HG03575 (cell line): ENCODE results near the gene KLK8.

Experiments used
- ATAC-seq: cut with Tn5 transposase; IDR thresholded peaks from one replicate; pipeline ENCODE4 v1.9.1; 2021; ENCODE audit not compliant: unreplicated experiment, insufficient number of reproducible peaks, low FRiP score; ENCODE audit errors: extremely low read depth

The KLK8 gene

DNA sequence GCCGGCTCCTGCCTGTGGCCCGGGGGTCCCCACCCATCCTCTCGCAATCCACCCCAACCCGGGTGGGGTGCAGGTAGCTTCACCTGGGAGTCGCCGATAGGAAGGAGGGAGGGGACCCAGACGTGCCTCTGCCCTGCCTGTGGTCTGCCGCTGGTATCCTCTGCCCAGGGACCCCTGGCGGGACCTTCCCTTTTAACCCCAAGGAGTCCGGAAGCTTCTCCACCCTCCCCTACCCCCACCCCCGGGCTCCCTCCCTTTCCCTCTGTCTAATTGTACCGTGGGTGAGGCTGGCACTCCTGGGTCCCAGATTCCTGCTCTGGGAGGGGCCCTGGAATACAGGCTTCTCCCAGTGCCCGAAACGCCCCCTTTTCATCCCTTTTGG lies 18.1 kb upstream of the KLK8 start, which contains the start of gene KLK10:
KLK10 (minus strand) TSS at position 166 of the 382 bp plus-strand sequence. CDS start 579 bp downstream, outside the sequence.
- no peak for ATAC-seq

GRCh38 chr19:51018745-51019543 lies 17.5 kb upstream of the KLK8 start:
- no peak for ATAC-seq

GRCh38 chr19:51016798-51017683 lies 15.6 kb upstream of the KLK8 start:
- no peak for ATAC-seq

DNA sequence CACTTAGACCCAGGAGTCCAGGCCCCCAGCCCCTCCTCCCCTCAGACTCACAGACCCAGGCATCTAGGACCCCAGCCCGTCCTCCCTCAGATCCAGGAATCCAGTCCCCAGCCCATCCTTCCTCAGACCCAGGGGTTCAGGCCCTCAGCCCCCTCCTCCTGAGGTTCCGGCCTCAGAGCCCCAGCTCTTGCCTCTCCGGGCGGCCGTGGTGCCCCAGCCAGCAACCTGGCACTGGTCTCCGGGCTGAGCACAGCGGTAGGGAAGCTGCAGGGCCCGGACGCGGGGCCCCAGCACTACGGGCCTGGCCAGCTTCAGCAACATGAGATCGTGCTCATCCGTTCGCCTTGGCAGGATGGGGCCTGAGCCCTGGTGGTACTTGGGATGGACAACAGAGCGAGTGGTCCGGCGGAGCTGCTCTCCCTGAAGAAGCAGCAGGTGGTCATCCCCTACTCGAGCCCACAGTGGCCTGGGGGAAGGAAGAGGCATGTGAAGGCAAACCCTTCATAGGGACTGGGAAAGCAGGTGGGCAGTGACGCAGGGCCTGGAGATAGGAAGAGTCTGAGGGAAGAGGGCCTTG lies 14.4 kb upstream of the KLK8 start:
- no peak for ATAC-seq

- no peak for ATAC-seq
These were observed 12.8 kb upstream of the KLK8 start for GRCh38 chr19:51014242-51014641.

DNA sequence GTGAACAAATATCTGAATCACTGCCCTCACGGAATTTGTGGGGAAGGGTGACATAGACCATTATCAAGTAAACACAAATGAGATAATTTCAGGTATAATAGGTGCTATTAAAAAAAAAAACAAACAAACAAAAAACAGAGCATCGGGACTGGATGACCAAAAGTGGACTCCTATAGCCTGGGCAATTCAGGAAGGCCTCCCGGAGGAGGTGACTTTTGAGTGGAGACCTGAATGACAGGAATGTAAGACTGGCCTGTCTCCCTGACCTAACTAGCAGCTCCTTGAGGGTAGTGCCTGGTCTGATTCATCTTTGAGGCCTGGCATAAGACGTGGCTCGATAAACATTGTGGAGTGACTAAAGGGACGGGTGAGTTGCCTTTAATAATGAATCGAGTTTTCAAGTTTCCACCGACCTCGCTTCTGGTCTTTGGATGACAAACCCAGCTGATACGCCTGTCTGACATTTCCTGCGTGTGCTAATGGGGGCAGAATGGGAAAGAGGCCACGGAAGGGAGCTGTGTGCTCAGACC lies 11.3 kb upstream of the KLK8 start:
- ATAC-seq, result no peak

DNA sequence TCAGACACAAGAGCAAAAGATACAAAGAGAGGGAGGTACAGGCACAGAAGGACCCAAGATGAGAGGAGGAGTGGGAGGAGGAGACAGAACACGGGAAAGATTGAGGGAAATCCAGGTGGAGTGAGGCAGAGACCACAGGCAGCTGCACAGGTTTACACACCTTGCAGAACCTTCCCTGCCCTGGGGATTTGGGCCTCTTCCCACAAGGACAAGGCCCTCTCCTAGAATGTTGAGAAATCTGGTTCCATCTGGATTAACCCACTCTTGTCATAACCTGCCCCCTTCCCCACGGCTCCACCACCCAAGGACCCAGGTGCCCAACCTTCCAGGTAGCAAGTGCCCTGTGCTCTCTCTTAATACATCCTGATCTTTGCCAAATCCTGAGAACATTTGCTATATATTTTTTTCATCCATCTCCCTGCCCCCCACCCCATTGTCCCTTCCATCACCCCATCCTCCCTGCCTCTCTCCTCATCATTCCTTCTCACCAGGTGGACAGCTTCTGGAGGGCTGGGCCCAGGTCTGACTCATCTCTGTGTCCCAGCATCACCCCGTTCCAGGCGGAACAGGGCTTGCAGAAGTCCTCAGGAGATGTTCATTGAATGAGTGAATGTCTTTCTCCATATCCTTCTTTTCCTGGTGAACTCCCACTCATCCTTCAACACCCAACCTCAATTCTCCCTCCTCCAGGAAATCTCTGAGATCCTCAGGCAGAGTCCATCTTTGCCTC lies 8.8 kb upstream of the KLK8 start:
- ATAC-seq, result no peak

GRCh38 chr19:51009061-51009891 lies 7.9 kb upstream of the KLK8 start:
- no peak for ATAC-seq

- ATAC-seq, result no peak
These were observed 6.1 kb upstream of the KLK8 start for GRCh38 chr19:51007488-51007887.

GRCh38 chr19:51006406-51006805 lies 5.0 kb upstream of the KLK8 start:
- no peak for ATAC-seq

DNA sequence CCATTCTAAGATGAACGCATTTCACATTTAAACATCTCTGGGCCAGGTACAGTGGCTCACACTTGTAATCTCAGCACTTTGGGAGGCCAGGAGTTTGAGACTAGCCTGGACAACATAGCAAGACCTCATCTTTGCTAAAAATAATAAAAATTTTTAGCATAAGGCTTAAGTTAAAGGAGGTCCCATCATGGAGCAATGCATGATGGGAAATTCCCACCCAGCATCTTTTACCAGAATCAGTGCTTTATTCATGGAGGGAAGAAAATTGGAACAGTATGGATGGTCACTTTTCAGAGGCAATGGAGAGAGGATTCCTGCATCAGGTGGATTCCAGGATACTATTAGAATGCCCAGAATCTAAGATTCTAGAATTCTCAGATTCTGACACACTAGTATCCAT lies 3.8 kb upstream of the KLK8 start:
- ATAC-seq, result no peak

DNA sequence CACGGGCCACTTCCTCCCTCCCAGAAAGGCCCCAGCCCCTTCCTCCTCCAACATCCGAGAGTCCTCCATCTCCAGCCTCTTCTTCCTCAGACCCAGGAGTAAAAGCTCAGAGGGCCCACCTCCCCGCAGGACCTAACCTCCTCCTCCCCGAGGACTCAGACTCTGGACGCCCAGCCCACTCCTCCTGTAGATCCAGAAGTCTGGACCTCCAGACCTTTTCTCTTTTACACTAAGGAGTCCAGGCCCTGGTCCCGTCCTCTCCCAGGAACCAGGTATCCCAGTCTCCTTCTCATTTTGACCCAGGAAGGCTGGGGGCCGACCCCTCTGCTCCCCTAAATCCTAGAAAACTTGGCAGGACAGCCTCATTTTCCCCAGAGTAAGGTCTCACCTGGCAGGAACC lies 1.9 kb upstream of the KLK8 start:
- ATAC-seq, result no peak

DNA sequence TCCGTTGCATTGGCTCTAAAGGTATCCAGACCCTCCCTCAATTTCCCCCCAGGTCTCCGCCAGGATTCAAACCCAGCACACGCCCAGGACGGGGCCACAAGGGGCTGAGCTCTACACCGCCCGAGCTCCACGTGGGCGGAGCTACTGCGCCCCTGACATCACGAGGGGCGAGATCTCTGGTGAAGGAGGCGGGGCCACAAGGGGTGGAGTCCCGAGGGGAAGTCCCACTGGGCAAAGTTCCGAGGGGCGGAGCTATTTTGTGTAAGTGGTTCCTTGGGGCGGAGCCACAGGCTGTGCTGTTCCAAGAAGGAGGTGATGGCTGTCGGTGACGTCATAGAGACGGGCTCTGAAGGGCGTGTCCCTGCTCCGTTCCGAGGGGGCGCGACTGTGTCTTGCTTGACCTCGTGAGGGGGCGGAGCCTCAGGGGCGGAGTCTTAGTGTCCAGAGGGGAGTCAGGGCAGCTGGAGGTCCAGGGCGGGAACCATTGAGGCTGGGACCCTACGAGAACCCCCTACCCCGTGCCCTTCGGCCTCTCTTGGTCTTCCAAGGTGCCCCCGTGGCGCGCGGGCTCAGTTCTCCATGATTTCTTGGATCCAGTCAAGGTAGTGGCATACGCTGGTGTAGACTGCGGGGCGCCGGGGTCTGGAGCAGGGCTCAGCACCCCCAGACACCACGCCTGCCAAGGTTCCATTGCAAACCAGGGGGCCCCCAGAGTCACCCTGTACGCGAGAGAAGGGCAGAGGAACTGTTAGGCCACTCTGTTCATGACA lies 1.3 kb upstream of the KLK8 start:
- no peak for ATAC-seq

DNA sequence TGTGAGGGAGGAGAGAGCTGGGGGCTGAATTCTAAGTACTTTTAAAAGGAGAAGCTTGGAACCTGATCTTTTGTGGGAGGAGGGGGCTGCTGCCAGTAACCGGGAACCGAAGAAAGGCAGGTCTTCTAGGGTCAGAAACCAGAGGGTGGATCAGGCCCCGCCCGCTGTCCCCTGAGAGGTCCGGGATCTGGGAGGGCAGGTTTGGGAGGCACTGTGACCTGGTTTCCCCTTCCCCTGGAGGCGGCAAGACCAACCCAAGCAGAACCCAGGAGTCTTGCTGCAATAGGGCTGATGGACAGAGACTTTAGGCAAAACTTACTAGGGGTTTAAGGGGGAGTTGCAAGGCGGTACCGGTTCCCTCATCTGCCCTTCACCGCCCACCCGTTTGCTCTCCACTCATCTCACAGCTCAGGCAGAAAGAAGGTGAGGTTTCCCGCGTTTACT lies 707 bp upstream of the KLK8 start:
- ATAC-seq, result no peak

- no peak for ATAC-seq
These were observed 423 bp downstream of the KLK8 start for GRCh38 chr19:51000981-51001380.

GRCh38 chr19:51000426-51000825 lies 978 bp downstream of the KLK8 start:
- ATAC-seq, result no peak

DNA sequence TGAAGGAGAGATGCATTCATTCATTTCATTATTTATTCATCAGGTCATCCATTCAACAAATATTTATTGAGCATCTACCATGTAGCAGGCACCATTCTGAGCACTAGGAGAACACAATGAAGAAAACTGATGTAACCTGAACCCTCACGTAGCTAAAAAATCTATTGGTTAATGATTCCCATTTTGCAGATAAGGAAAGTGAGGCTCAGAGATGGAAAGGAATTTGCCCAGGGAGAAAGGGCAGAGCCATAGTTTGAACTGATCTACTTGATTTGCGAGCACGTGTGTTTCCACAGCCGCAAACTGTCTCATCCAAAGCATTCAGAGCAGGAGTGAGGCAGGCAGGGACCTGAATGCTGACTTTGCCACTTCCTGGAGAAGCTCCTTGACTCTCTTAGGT lies 2.7 kb downstream of the KLK8 start:
- no peak for ATAC-seq
